ENCODE results near the gene RASSF5. TPM values are rescaled to one million over a fixed set of nuclear protein-coding genes. Genes with fewer than 3 reads are reported as not detected.

Gene RASSF5
- total and polyA plus RNA-seq, 9 of the 15 experiments (the other 6 are each of a cell fraction or from before 2014, with no cell fraction given), result 6.1 to 41.0 (median 25.2) TPM

- no peak for TF ChIP-seq POU5F1 (IDR thresholded peaks at IDR 0.05; ENCODE audit: borderline replicate concordance, low read depth, low read length, partially characterized antibody)
- no peak for TF ChIP-seq ZNF133 (CRISPR knock-in tag; IDR thresholded peaks at IDR 0.05)
- no peak for TF ChIP-seq ZNF696 (CRISPR knock-in tag; conservative IDR thresholded peaks at IDR 0.05)
- TF ChIP-seq SMARCC2 (IDR thresholded peaks at IDR 0.05; ENCODE audit: low read depth), result no peak
- no peak for TF ChIP-seq PML (IDR thresholded peaks at IDR 0.05; ENCODE audit: low read length)
- TF ChIP-seq MAZ (CRISPR knock-in tag; conservative IDR thresholded peaks at IDR 0.05 in 1 of 2, IDR thresholded peaks at IDR 0.05 in 1 of 2), result peak; percentile 66 to 75; a peak in 3 of 4 replicates
- TF ChIP-seq ZNF408 (CRISPR knock-in tag; IDR thresholded peaks at IDR 0.05; ENCODE audit: low read depth), result no peak
- TF ChIP-seq NFYB (IDR thresholded peaks at IDR 0.05; ENCODE audit: extremely low read depth, insufficient read length), result no peak
- TF ChIP-seq CREB3 (tag; conservative IDR thresholded peaks at IDR 0.05; ENCODE audit: low read depth), result no peak
- TF ChIP-seq MEF2A (IDR thresholded peaks at IDR 0.05; ENCODE audit: control insufficient read depth, low read depth, low read length), result no peak
- no peak for TF ChIP-seq DEAF1 (CRISPR knock-in tag; IDR thresholded peaks at IDR 0.05)
- no peak for TF ChIP-seq PHF20 (IDR thresholded peaks at IDR 0.05; ENCODE audit: partially characterized antibody)
- no peak for TF ChIP-seq ZNF165 (CRISPR knock-in tag; IDR thresholded peaks at IDR 0.05; ENCODE audit: borderline replicate concordance)
- TF ChIP-seq RBM17 (IDR thresholded peaks at IDR 0.05; ENCODE audit: borderline replicate concordance, low read depth, low read length), result no peak
- no peak for TF ChIP-seq ETS2 (tag; IDR thresholded peaks at IDR 0.05; ENCODE audit: borderline replicate concordance, poor library complexity, severe bottlenecking)
- TF ChIP-seq NR4A1 (CRISPR knock-in tag; IDR thresholded peaks at IDR 0.05), result no peak
- TF ChIP-seq NR4A1 (tag; IDR thresholded peaks at IDR 0.05), result no peak
- TF ChIP-seq ZSCAN32 (CRISPR knock-in tag; IDR thresholded peaks at IDR 0.05), result 0 out of 2 replicates have a peak, but pooled peaks have one; percentile 50
- TF ChIP-seq TBL1XR1 (IDR thresholded peaks at IDR 0.05; ENCODE audit: low read length in 2 of 2), result no peak
- no peak for TF ChIP-seq FOXP1 (CRISPR knock-in tag; IDR thresholded peaks at IDR 0.05)
- TF ChIP-seq ZNF384 (IDR thresholded peaks at IDR 0.05; ENCODE audit: low read depth, low read length), result no peak
- TF ChIP-seq TCFL5 (CRISPR knock-in tag; conservative IDR thresholded peaks at IDR 0.05), result no peak
- TF ChIP-seq PHB (CRISPR knock-in tag; IDR thresholded peaks at IDR 0.05), result no peak
- TF ChIP-seq GTF2A2 (tag; IDR thresholded peaks at IDR 0.05), result no peak
- no peak for TF ChIP-seq HCFC1 (IDR thresholded peaks at IDR 0.05; ENCODE audit: low read depth, low read length)
These were observed at the start of gene RASSF5 (continued) for GRCh38 chr1:206507284-206508129.

Data from K562 (cell line).